ENCODE data around the gene CHMP1A.
"Not testable (repeated sequence)": the region's sequence is repeated elsewhere in the genome, so short reads cannot be mapped to it uniquely, and the experiment has no call there.

The CHMP1A gene

DNA sequence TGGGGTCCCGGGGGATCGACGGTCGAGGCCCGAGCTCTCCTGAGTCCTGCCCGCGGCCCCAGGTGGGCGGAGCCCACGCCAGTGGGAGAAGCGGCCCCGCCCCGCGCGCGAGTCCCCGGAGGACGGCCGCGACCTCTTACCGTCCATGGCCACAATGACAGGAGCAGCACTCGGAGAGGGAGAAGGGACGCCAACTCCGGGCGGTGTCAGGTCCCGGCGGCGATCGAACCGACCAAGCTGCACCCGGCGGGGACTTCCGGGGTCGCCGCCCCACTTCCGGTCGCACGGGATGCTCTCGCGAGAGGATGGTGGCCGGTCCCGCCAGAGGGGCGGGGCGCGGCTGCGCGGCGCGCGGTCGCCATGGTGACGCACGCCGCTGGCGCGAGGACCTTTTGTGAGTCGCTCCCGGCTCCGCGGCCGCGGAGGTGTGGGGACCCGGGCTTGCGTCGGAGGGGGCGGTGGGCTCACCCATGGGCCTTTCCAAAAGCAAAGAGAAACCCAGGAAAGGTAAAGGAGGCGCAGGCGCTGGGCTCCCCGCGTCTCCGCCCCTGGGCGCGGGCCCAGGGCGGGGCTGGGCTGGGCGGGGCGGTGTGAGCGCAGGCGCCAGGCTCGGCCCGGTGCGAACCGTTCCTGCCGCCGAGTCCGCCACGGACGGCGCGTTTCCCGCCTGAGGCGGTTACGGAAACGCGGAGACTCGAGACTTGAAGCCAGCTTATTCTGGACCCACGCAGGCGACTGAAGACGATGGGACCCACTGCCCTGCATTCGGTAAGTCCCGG lies at the start of gene CHMP1A, which contains the start of gene SPATA33:
Gene CHMP1A (minus strand): TSS at position 267 of the 779 bp plus-strand sequence. CDS start 120 bp downstream, at position 147.
Gene SPATA33 (plus strand): TSS at position 395 of the 779 bp plus-strand sequence. CDS start 76 bp downstream, at position 471.
- H3K4me3 Mint-ChIP-seq, result peak within 1 kb of the TSS; percentile 87
- H3K9me3 Mint-ChIP-seq, result no peaks in the 10 kb centered on the region
- H3K4me1 Mint-ChIP-seq, result peaks cover 17% of the 10 kb centered on the region
- H3K27ac Mint-ChIP-seq, result peak within 1 kb of the TSS; percentile 90
- H3K27me3 Mint-ChIP-seq, result no peaks in the 10 kb centered on the region
- peaks cover 2% of the 10 kb centered on the region for H3K36me3 Mint-ChIP-seq
- peak; percentile 94 to 97 for DNase-seq (ENCODE audit: low spot score in 2 of 2)
- peak; percentile 94 for ATAC-seq (ENCODE audit: low read depth)

DNA sequence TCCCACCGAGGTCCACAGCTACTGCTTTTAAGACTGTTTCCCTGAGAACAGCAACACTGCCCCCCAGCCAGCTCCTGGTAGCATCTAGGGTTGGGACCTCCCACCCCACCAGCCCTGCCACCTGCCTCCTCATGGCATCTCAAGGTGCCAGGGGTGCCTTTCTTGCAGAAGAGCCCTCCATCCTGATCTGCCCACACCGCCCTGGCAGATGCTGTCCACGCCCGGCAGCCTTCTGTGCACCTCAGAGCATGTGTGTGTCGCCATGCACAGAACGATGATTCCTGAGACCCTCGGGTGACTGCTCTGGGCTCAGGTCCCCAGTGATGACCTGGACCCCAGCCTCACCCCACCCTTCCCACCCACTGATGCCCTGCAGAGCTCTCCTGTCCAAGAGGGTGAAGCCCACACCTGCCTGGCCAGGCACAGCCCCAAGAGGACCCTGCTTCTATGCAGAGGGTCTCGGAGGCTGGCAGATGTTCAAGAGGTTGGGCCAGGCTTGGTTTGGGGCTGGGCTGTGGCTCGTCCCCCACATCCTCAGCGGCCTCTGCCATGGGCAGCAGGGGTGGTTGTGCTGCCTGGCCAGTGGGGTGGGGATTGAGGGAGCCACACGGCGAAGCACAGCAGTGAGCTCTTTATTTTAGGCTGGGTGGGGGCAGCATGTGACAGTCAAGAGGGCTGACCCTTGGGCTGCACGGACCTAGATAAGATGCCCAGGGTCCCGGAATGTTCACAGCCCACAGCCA lies 49.2 kb upstream of the CHMP1A start:
- DNase-seq (ENCODE audit: low spot score in 2 of 2) (no peak), ATAC-seq (ENCODE audit: low read depth) (no peak)
- peaks cover 7% of the 10 kb centered on the region for H3K4me1 Mint-ChIP-seq
- no peak overlapping the region for H3K27ac Mint-ChIP-seq
- no peaks in the 10 kb centered on the region for H3K36me3 Mint-ChIP-seq
- no peaks in the 10 kb centered on the region for H3K9me3 Mint-ChIP-seq
- H3K4me3 Mint-ChIP-seq, result no peak overlapping the region
- no peaks in the 10 kb centered on the region for H3K27me3 Mint-ChIP-seq

DNA sequence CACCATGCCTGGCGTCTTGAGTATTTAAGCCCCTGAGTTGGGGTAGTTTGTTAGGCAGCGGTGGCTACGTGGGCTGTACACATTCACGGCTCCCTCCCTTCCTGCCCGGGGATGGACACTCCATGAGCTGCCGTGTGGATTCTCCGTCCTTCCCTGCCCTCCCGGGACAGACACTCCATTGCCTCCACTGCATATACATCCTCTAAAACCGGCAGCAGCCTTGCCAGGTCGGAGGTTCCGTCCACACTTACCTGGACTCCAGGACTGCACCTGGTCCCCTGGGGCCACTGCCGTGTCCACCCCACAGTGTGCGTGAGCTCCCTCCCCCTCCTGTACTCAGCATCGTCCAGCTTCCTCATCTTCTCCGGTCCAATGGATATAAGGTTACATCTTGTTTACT lies 47.5 kb upstream of the CHMP1A start:
- ATAC-seq (ENCODE audit: low read depth) (no peak), DNase-seq (ENCODE audit: low spot score in 2 of 2) (no peak)
- Mint-ChIP-seq H3K36me3 (no peaks in the 10 kb centered on the region), H3K4me3 (no peak overlapping the region), H3K9me3 (no peaks in the 10 kb centered on the region), H3K27me3 (no peaks in the 10 kb centered on the region), H3K27ac (no peak overlapping the region), H3K4me1 (peaks cover 12% of the 10 kb centered on the region)

DNA sequence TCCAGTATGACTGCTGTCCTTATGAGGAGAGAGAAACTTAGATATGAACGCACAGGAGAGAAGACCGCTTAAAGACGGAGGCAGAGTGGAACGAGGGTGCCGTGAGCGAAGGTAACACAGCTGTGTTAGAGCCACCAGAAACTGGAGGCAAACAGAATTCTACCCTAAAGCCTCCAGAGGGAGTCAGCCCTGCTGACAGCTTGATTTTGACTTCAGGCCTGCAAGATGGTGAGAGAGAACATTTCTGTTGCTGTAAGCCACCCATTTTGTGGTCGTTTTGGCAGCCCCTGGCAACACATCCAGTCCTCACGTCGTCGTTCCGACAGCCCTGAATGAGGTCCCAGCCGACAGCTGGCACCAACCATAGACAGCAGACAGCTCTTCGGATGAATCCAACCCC lies 46.8 kb upstream of the CHMP1A start:
- Mint-ChIP-seq H3K4me3 (no peak overlapping the region), H3K27me3 (no peaks in the 10 kb centered on the region), H3K27ac (no peak overlapping the region), H3K9me3 (no peaks in the 10 kb centered on the region), H3K36me3 (no peaks in the 10 kb centered on the region), H3K4me1 (peaks cover 13% of the 10 kb centered on the region)
- no peak for ATAC-seq (ENCODE audit: low read depth)
- DNase-seq (ENCODE audit: low spot score in 2 of 2), result no peak

DNA sequence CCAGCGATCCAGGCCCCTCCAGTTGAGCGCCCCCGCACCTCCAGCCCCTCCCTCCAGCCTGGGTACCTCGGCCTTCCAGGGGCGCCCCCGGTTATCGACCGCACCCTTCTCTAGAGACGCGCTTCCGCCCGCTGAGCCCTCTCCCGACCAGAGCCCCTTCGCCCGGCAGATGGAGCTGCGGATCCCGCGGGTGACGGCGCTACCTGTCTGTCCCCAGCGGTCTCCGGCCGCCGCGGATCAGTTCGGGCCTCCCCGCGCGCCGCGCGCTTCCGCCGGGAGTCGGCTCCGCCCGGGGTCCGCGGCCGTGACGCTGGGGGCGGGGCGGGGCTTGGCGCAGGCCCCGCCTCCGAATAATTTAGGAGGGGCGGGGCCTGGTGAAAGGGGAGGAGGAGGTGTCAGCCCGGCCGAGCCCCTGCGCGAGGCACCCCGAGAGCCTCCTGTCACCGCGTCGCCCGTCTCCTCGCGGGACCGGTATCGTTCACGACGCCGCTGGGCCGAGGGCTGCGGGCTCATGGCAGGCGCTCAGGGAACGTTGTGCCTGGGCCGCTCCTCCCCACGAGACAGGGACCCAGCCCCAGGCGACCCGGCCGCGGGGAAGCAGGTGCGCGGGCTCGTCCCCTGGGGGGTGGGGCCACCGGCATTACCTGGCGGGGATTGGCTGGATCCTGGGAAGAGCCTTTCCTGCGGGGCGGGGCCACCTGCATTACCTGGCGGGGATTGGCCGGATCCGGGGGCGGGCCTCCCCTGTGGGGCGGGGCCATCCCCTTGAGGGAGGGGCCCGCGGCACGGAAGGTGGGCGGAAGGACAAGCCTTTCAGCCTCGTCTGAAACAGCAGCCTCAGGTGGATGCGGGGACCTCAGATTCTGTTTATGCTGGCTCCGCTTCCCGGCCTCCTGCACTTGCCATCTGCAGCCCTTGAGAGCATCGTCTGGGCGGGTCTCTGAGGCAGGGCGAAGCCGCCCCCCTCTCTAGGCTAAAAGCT lies 44.2 kb upstream of the CHMP1A start, which contains the start of gene SPATA2L:
Gene SPATA2L (minus strand): TSS at position 281 of the 982 bp plus-strand sequence. CDS start 473 bp downstream, outside the sequence.
- H3K27me3 Mint-ChIP-seq, result no peaks in the 10 kb centered on the region
- H3K36me3 Mint-ChIP-seq, result no peaks in the 10 kb centered on the region
- ATAC-seq (ENCODE audit: low read depth) (peak; percentile 71), DNase-seq (ENCODE audit: low spot score in 2 of 2) (peak; percentile 97)
- peaks cover 13% of the 10 kb centered on the region for H3K4me1 Mint-ChIP-seq
- no peaks in the 10 kb centered on the region for H3K9me3 Mint-ChIP-seq
- peak within 1 kb of the TSS; percentile 87 for H3K4me3 Mint-ChIP-seq
- peak within 1 kb of the TSS; percentile 86 for H3K27ac Mint-ChIP-seq

DNA sequence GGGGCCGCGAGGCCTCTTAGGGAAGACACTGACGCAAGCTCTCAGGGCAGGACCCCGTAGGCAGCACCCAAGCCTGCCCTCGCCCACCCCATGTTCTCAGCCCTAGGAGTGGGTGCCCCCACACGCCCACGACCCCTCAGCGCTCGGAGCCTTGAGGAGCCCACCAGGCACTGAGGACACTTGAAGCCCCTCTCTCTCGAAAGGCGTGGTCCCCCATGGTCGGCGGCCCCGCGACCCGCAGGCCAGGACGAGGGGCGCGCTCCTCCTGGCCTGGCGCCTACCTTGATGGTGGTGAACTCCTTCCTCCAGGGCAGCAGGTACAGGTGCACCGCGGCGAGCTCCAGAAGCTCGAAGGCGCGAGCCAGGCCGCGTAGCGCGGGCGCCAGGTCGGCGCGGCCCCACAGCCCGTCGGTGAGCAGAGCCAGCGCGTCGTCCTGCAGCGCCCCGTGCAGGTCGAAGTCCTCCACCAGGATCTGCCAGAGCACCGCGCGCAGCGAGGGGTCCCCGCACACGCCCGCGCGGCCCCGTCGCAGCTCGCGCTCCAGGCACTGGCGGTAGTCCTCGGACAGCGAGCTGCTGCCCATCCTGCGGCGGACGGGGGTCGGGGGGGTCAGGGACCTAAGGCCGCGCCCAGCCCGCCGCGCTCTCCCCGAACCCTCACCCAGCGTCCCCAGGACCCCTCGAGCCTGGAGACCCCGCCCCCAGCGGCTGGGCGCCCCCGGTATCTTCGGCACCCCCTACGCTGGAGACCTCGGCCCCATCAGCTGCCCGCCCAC lies 43.3 kb upstream of the CHMP1A start:
- peak overlapping the region; percentile 87 for H3K4me3 Mint-ChIP-seq
- H3K9me3 Mint-ChIP-seq, result no peaks in the 10 kb centered on the region
- H3K27me3 Mint-ChIP-seq, result no peaks in the 10 kb centered on the region
- H3K4me1 Mint-ChIP-seq, result peaks cover 12% of the 10 kb centered on the region
- DNase-seq (ENCODE audit: low spot score in 2 of 2) (peak; percentile 55 to 58), ATAC-seq (ENCODE audit: low read depth) (peak; percentile 30)
- peak overlapping the region; percentile 86 for H3K27ac Mint-ChIP-seq
- no peaks in the 10 kb centered on the region for H3K36me3 Mint-ChIP-seq

DNA sequence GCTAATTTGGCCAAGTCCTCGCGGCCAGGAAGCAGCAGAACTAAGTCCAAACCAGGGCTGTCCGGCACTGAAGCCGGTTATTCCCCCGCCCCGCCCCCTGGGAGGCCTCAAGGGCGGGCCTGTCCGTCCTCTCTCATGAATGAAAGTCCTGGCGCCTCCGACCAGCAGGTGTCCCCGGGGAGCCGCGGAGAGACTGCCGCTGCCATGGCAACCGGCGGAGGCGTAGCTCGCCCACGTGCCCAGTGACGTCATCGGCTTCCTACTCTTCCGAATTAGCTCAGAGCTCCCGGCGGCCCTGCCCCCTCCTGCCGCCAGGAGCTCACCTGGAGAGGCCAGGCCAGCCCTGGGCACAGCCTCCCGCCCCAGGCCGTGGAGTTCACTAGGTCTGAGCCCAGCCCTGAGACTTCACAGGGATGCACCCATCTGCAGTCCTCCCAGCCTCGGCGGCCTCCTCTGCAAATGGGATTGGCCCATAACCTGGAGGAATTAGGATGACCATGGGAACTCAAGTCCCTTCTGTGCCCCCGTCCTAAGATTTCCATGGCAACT lies 42.7 kb upstream of the CHMP1A start:
- H3K36me3 Mint-ChIP-seq, result no peaks in the 10 kb centered on the region
- H3K4me3 Mint-ChIP-seq, result peak overlapping the region; percentile 87
- no peaks in the 10 kb centered on the region for H3K9me3 Mint-ChIP-seq
- no peaks in the 10 kb centered on the region for H3K27me3 Mint-ChIP-seq
- peak; percentile 34 for ATAC-seq (ENCODE audit: low read depth)
- peaks cover 11% of the 10 kb centered on the region for H3K4me1 Mint-ChIP-seq
- peak; percentile 94 to 95 for DNase-seq (ENCODE audit: low spot score in 2 of 2)
- peak overlapping the region; percentile 86 for H3K27ac Mint-ChIP-seq

DNA sequence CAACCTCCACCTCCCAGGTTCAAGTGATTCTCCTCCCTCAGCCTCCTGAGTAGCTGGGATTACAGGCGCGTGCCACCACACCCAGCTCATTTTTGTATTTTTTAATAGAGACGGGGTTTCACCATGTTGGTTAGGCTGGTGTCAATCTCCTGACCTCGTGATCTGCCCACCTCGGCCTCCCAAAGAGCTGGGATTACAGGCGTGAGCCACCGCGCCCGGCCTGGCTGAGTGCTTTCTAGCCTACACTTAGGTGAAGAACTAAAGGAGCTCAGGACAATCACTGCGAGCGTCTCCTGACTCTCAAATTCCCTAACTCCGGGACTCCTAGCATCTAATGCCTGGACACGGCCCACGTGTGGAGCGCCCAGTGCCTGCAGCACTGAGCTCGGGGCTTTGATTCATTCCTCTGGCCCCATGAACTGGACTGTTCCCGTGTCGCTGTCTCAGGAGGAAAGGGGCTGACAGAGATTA lies 42.2 kb upstream of the CHMP1A start:
- DNase-seq (ENCODE audit: low spot score in 2 of 2); ATAC-seq (ENCODE audit: low read depth); H3K9me3 Mint-ChIP-seq; H3K27me3 Mint-ChIP-seq; H3K36me3 Mint-ChIP-seq: not testable (repeated sequence)
- H3K4me3 Mint-ChIP-seq, result peak overlapping the region; percentile 87
- H3K27ac Mint-ChIP-seq, result peak overlapping the region; percentile 86
- peaks cover 11% of the 10 kb centered on the region for H3K4me1 Mint-ChIP-seq

DNA sequence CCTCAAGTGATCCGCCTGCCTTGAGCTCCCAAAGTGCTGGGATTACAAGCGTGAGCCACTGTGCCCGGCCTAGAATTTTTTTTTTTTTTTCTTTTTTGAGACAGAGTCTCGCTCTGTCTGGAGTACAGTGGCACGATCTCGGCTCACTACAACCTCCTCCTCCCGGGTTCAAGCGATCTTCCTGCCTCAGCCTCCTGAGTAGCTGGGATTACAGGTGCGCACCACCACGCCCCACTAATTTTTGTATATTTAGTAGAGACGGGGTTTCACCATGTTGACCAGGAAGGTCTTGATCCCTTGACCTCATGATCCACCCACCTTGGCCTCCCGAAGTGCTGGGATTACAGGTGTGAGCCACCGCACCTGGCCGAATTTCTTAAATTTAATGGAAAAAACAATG lies 41.2 kb upstream of the CHMP1A start:
- DNase-seq (ENCODE audit: low spot score in 2 of 2); ATAC-seq (ENCODE audit: low read depth); H3K36me3 Mint-ChIP-seq; H3K4me3 Mint-ChIP-seq; H3K9me3 Mint-ChIP-seq; H3K27me3 Mint-ChIP-seq: not testable (repeated sequence)
- Mint-ChIP-seq H3K4me1 (peaks cover 14% of the 10 kb centered on the region), H3K27ac (peak overlapping the region; percentile 59)

DNA sequence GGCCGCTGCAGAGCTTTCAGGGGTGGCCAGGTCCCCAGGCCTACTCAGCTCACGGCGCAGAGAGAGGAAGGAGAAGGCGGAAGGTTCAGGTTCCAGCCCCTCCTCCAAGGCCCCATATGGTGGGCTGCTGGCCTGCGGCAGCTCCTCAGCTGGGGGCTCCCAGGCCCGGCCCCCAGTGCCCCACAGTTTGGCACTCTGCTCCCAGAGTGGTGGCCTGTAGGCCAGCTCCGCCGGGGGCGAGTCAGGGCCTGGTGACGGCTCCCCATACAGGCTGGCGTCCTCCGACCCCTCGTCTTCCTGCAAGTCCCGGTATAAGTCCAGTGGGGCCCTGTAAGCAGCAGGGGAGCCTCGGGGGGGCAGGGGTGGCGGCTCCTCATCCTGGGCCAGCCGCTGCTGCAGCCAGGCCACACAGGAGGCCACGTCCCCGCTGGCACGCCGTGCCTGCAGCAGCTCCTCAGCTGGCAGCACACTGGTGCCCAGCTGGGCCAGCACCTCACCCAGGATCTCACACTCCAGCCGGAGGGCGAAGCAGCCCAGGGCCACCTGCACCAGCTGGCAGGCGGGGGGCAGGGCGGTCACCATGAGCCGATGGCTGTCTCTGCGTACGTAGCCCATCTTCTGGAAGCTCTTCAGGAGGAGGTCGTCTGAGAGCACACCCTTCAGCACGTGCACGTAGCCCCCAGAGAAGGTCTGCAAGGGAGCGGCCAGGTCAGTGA lies 40.3 kb upstream of the CHMP1A start:
- DNase-seq (ENCODE audit: low spot score in 2 of 2), result no peak

DNA sequence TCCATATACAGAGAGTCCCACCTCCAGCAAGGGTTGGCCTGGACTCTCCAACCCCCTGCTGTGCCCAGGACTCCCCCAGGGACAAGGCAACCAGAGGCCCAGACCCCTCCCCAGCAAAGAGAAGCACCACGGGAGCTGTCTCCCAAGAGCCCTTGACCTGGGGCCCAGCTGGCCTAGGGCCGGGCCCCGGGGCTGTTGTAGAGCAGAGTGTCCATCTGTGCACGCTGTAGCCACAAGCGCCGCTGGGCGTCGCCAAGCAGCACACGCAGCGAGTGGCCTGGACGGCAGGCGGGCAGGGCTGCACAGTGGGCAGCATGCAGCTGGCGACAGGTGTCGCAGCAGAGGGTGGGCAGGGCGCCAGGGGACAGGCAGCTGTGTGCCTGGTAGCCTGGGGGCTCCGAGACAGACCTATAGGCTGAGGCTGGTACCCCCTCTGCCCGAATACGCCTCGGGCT lies 39.7 kb upstream of the CHMP1A start:
- H3K27ac Mint-ChIP-seq, result no peak overlapping the region
- no peak for DNase-seq (ENCODE audit: low spot score in 2 of 2)
- no peaks in the 10 kb centered on the region for H3K9me3 Mint-ChIP-seq
- no peaks in the 10 kb centered on the region for H3K27me3 Mint-ChIP-seq
- no peak overlapping the region for H3K4me3 Mint-ChIP-seq
- peaks cover 5% of the 10 kb centered on the region for H3K36me3 Mint-ChIP-seq
- peaks cover 16% of the 10 kb centered on the region for H3K4me1 Mint-ChIP-seq
- no peak for ATAC-seq (ENCODE audit: low read depth)

More for the DNA sequence above, 40.3 kb upstream of the CHMP1A start:
- Mint-ChIP-seq H3K4me3 (no peak overlapping the region), H3K27ac (no peak overlapping the region), H3K4me1 (peaks cover 19% of the 10 kb centered on the region), H3K36me3 (peaks cover 5% of the 10 kb centered on the region), H3K27me3 (no peaks in the 10 kb centered on the region), H3K9me3 (no peaks in the 10 kb centered on the region)
- no peak for ATAC-seq (ENCODE audit: low read depth)

DNA sequence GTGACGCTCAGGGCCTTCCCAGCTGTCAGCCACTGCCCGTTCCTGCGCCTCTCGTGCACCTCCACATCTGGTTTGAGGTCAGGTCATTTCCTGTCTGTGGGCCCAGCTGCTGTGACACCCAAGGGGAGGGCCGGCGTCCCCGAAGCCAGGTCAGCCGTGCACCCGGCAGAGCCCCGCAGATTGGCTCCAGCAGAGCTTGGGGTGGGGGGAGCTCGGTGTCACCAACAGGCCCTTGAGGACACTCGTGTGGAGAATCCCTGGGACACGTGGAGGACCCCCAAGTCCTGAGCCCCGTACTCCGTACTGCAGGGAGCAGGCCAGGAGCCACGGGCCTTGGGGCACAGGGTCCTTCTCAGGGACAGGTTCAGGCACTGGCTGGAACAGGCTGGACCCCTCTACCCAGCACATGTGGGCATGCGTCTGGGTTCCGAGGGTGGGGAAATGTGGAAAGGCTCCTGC lies 39.2 kb upstream of the CHMP1A start:
- DNase-seq (ENCODE audit: low spot score in 2 of 2) (no peak), ATAC-seq (ENCODE audit: low read depth) (no peak)
- Mint-ChIP-seq H3K27me3 (no peaks in the 10 kb centered on the region), H3K36me3 (peaks cover 5% of the 10 kb centered on the region), H3K4me3 (no peak overlapping the region), H3K9me3 (no peaks in the 10 kb centered on the region), H3K4me1 (peaks cover 16% of the 10 kb centered on the region), H3K27ac (no peak overlapping the region)
